ENCODE results near the gene ACER2. TPM values are rescaled to one million over a fixed set of nuclear protein-coding genes. Genes with fewer than 3 reads are reported as not detected.

The ACER2 gene
- total and polyA plus RNA-seq, 10 of the 15 experiments (the other 5 are each of a cell fraction or from before 2014, with no cell fraction given), result 0.07 to 3.1 (median 2.2) TPM

- RAD21 ChIA-PET (ENCODE audit: unreplicated experiment), result no interaction called here
- H3K27me3 ChIP-seq (replicated peaks in 1 of 2; ENCODE audit: control insufficient read depth in 2 of 2, insufficient read depth in 2 of 2, low read length in 1 of 2), result no peaks in the 10 kb centered on the region
- TF ChIP-seq SREBF2 (IDR thresholded peaks at IDR 0.05; ENCODE audit: low read length) (no peak), SKIL (IDR thresholded peaks at IDR 0.05; ENCODE audit: low read depth, poor library complexity, severe bottlenecking) (no peak), PBX3 (IDR thresholded peaks at IDR 0.05; ENCODE audit: insufficient replicate concordance, low read depth, low read length) (no peak), CHD1 (IDR thresholded peaks at IDR 0.05; ENCODE audit: low read depth, low read length) (no peak), TARDBP (IDR thresholded peaks at IDR 0.05; ENCODE audit: borderline replicate concordance) (no peak)
- SMC1A ChIA-PET (ENCODE audit: uncharacterized antibody, unreplicated experiment), result interaction anchor here (2.3 kb wide), 1 partner anchor 79 kb away, joined by 7 read pairs; no protein-coding TSS in a partner anchor
- 2% methylated on average over 4 of the region's 4 CpGs for WGBS (ENCODE audit: insufficient coverage, insufficient replicate concordance, low lambda C conversion rate, missing lambda C conversion rate)
- in situ Hi-C loops (cut with MboI) (no loop called here), intact Hi-C loops (cut with micrococcal nuclease; ENCODE audit: unreplicated experiment) (loop anchor here (2.0 kb wide), 1 partner anchor 147 kb away; the partner anchor contains the start of gene DENND4C)
- no peak for FAIRE-seq
- POLR2A ChIA-PET, result interaction anchor here (0.6 kb wide), 2 partner anchors 31 to 62 kb away, joined by 3 read pairs; partner anchors contain the start of gene ACER2
- no peaks in the 10 kb centered on the region for H4K20me1 ChIP-seq (ENCODE audit: control insufficient read depth, insufficient read depth)
- peaks cover 7 to 33% of the 10 kb centered on the region in 2 experiments for H3K36me3 ChIP-seq (ENCODE audit: control insufficient read depth in 2 of 2, insufficient read depth in 2 of 2, low read length in 1 of 2)
- peak overlapping the region; percentile 88 for H3K27ac ChIP-seq (ENCODE audit: control insufficient read depth, insufficient read depth)
- no peak for ATAC-seq
- H3K4me3 ChIP-seq, result peak overlapping the region; percentile 82
- peaks cover 5% of the 10 kb centered on the region for H3K4me1 ChIP-seq (ENCODE audit: control insufficient read depth, insufficient read depth, low read length)
- DNase-seq (ENCODE audit: low read depth, low spot score), result no peak
- H3K9ac ChIP-seq (ENCODE audit: control insufficient read depth, insufficient read depth, low read length), result peak overlapping the region; percentile 97
- H2AFZ ChIP-seq (ENCODE audit: control insufficient read depth, low read depth, low read length), result no peak overlapping the region
- H3K9me3 ChIP-seq (replicated peaks; ENCODE audit: control insufficient read depth, insufficient read depth, low read length), result no peaks in the 10 kb centered on the region
- H3K4me2 ChIP-seq (ENCODE audit: control insufficient read depth, insufficient read depth), result peak overlapping the region; percentile 79
- no TSS peak for BruUV-seq (replicated peaks)
- CTCF ChIA-PET, result interaction anchor here (1.1 to 5.8 kb wide), 3 partner anchors 46 to 86 kb away, joined by 3 to 31 read pairs (median 7); no protein-coding TSS in a partner anchor
- peaks cover 47% of the 10 kb centered on the region for H3K79me2 ChIP-seq (ENCODE audit: control insufficient read depth, insufficient read depth, low read length)
These were observed 30.6 kb upstream of the ACER2 start for GRCh38 chr9:19378164-19378563.

All from GM12878 (cell line).